K562 (cell line): ENCODE measurements around the gene ADAMTSL2. TPM values are rescaled to one million over a fixed set of nuclear protein-coding genes. Genes with fewer than 3 reads are reported as not detected.

ENCODE experiments used
- ATAC-seq: fragments of 200-7000 bp; cut with Tn5 transposase; 3 replicates; pipeline ENCODE4 v1.9.1; 2020; ENCODE audit warnings: moderate library complexity
- BruUV-seq: library from RNA; stranded (reverse); fragments of 400-500 nt; replicated peaks from 2 replicates; lab custom pipeline; 2021; lab: Mats Ljungman, UMichigan
- CTCF ChIA-PET: fragments of 300-600 bp; formaldehyde crosslinking; extraction: SDS; loops from one replicate; lab custom pipeline; 2021; ENCODE audit warnings: low intra/inter-chr PET ratio; lab: Yijun Ruan, JAX
- POLR2A ChIA-PET: fragments of 300-600, 350-650 bp; sonication (Branson Sonifier 250); formaldehyde crosslinking; extraction: SDS; loops from one replicate; lab custom pipeline; 2021; ENCODE audit warnings: antibody characterized with exemption, inconsistent platforms; lab: Yijun Ruan, JAX
- DNase-seq, 4 experiments: peaks; one replicate each; pipeline versions ENCODE4 v3.0.0 to v3.0.0-alpha.2; 2011 to 2018; ENCODE audit warnings: low spot score in 3 of 4, mixed read lengths in 3 of 4; ENCODE audit errors: extremely low read depth in 1 of 4
- FAIRE-seq: peaks from 2 replicates; lab custom pipeline; 2011; peaks lifted over from hg19 to GRCh38; lab: Jason Lieb, UNC
- H2AFZ ChIP-seq: 2 replicates; pipeline ENCODE4 v1.6.0; 2011; ENCODE audit warnings: low read depth, low read length, control low read depth, inconsistent platforms
- H3K27ac ChIP-seq: fragments of 200-600 bp; 3 replicates; pipeline ENCODE4 v1.8.0; 2011; ENCODE audit warnings: low read depth, mild to moderate bottlenecking, control low read depth, inconsistent platforms, low read length, moderate library complexity, mixed read lengths; ENCODE audit errors: extremely low read depth
- H3K27me3 ChIP-seq, 2 experiments: fragments of 300-600 bp in 1 of 2; 2 replicates in 1 of 2; 3 replicates in 1 of 2; pipeline versions ENCODE4 v1.6.0 to v1.8.0; 2011; ENCODE audit warnings: inconsistent platforms in 2 of 2, low read length in 2 of 2, mild to moderate bottlenecking in 1 of 2, mixed read lengths in 1 of 2, moderate library complexity in 1 of 2; ENCODE audit not compliant: control insufficient read depth in 2 of 2, insufficient read depth in 2 of 2
- H3K36me3 ChIP-seq: fragments of 300-600 bp; 3 replicates; pipeline ENCODE4 v1.8.0; 2011; ENCODE audit warnings: mild to moderate bottlenecking, low read length, inconsistent platforms; ENCODE audit not compliant: control insufficient read depth, insufficient read depth
- H3K4me1 ChIP-seq, 2 experiments: fragments of 200-600 bp in 1 of 2; replicated peaks in 1 of 2; 2 replicates in 1 of 2; 3 replicates in 1 of 2; pipeline versions ENCODE4 v1.5.1 to v1.8.0; 2011; ENCODE audit warnings: inconsistent platforms in 2 of 2, low read length in 2 of 2, mild to moderate bottlenecking in 1 of 2, mixed read lengths in 1 of 2, moderate library complexity in 1 of 2; ENCODE audit not compliant: control insufficient read depth in 2 of 2, insufficient read depth in 2 of 2
- H3K4me2 ChIP-seq: 2 replicates; pipeline ENCODE4 v1.6.1; 2011; ENCODE audit warnings: low read length, control low read depth, inconsistent platforms, mixed read lengths; ENCODE audit not compliant: insufficient read depth
- H3K4me3 ChIP-seq: fragments of 200-600 bp; sonication (generic), shearing (Covaris generic); 2 replicates; pipeline ENCODE4 v1.5.1; 2016; ENCODE audit warnings: control low read depth, inconsistent platforms
- H3K79me2 ChIP-seq: fragments of 200-600 bp; 3 replicates; pipeline ENCODE4 v1.8.0; 2011; ENCODE audit warnings: low read length, inconsistent platforms; ENCODE audit not compliant: control insufficient read depth, insufficient read depth
- H3K9ac ChIP-seq, 2 experiments: 2 replicates each; pipeline versions ENCODE4 v1.6.0 to v1.6.1; 2011; ENCODE audit warnings: low read depth in 2 of 2, low read length in 2 of 2, control low read depth in 1 of 2, inconsistent platforms in 1 of 2, mild to moderate bottlenecking in 1 of 2, mixed read lengths in 1 of 2; ENCODE audit not compliant: insufficient read depth in 1 of 2
- H3K9me1 ChIP-seq: one replicate; pipeline ENCODE4 v1.6.0; 2011; ENCODE audit warnings: inconsistent platforms, mild to moderate bottlenecking, low read length, moderate library complexity; ENCODE audit not compliant: control insufficient read depth, insufficient read depth
- H3K9me3 ChIP-seq: replicated peaks from 2 replicates; pipeline ENCODE4 v1.5.1; 2011; ENCODE audit warnings: low read depth, low read length, inconsistent platforms; ENCODE audit not compliant: control insufficient read depth, insufficient read depth
- H4K20me1 ChIP-seq: replicated peaks from 2 replicates; pipeline ENCODE4 v1.6.1; 2011; ENCODE audit warnings: low read length, inconsistent platforms, mixed read lengths; ENCODE audit not compliant: control insufficient read depth, insufficient read depth
- BRCA1 ChIP-seq, 2 experiments: fragments of 450-650 bp in 1 of 2; sonication (generic) in 1 of 2; formaldehyde crosslinking in 1 of 2; IDR thresholded peaks; 2 replicates each; pipeline versions ENCODE4 v1.5.0 to v1.6.1; 2017 to 2020; ENCODE audit warnings: mild to moderate bottlenecking in 1 of 2, missing genetic modification reagents in 1 of 2
- CHD2 ChIP-seq: IDR thresholded peaks from 2 replicates; pipeline ENCODE4 v1.6.1; 2011; ENCODE audit warnings: low read depth, low read length
- ETV1 ChIP-seq: fragments of 450-650 bp; conservative IDR thresholded peaks from 2 replicates; pipeline ENCODE4 v1.6.1; 2016; ENCODE audit warnings: missing genetic modification characterization, control low read depth, low read depth, missing compliant biosample characterization
- FOXK2 ChIP-seq, 2 experiments: fragments of 450-650 bp; IDR thresholded peaks in 1 of 2; conservative IDR thresholded peaks in 1 of 2; 2 replicates each; pipeline ENCODE4 v1.6.1; 2016; ENCODE audit warnings: low read depth in 2 of 2, mild to moderate bottlenecking in 1 of 2
- HOMEZ ChIP-seq: fragments of 250-450 bp; sonication (Bioruptor Pico); IDR thresholded peaks from 2 replicates; pipeline ENCODE4 v1.4.0; 2020; ENCODE audit warnings: mild to moderate bottlenecking, moderate library complexity
- JUN ChIP-seq, 2 experiments: sonication (generic) in 1 of 2; formaldehyde crosslinking in 1 of 2; IDR thresholded peaks; 2 replicates each; pipeline versions ENCODE4 v1.6.1 to v1.8.0; 2012 to 2022; ENCODE audit warnings: borderline replicate concordance in 2 of 2, mild to moderate bottlenecking in 2 of 2, improper control_type of control experiment in 1 of 2, low read depth in 1 of 2, low read length in 1 of 2, missing genetic modification reagents in 1 of 2
- NCOA2 ChIP-seq, 2 experiments: fragments of 450-650 bp; IDR thresholded peaks; 2 replicates each; pipeline ENCODE4 v1.6.1; 2018; ENCODE audit warnings: mild to moderate bottlenecking in 2 of 2, moderate library complexity in 1 of 2; ENCODE audit not compliant: partially characterized antibody in 2 of 2
- NCOR1 ChIP-seq: fragments of 450-650 bp; IDR thresholded peaks from 2 replicates; pipeline ENCODE4 v1.6.1; 2016; ENCODE audit warnings: mild to moderate bottlenecking, moderate library complexity
- NUFIP1 ChIP-seq: fragments of 450-650 bp; IDR thresholded peaks from 2 replicates; pipeline ENCODE4 v1.6.1; 2018; ENCODE audit not compliant: partially characterized antibody
- RBM22 ChIP-seq: fragments of 200-400 bp; formaldehyde crosslinking; IDR thresholded peaks from 2 replicates; pipeline ENCODE4 v1.6.1; 2018; ENCODE audit warnings: low read length, low read depth; ENCODE audit not compliant: poor library complexity, severe bottlenecking
- SETDB1 ChIP-seq: IDR thresholded peaks from one replicate; pipeline ENCODE4 v1.6.1; 2012; ENCODE audit warnings: low read length, control low read depth, inconsistent platforms
- SP1 ChIP-seq: sonication (generic); formaldehyde crosslinking; IDR thresholded peaks from 2 replicates; pipeline ENCODE4 v1.8.1; 2022; ENCODE audit warnings: mild to moderate bottlenecking, missing genetic modification reagents
- TAF1 ChIP-seq: IDR thresholded peaks from 2 replicates; pipeline ENCODE4 v1.6.1; 2011; ENCODE audit warnings: mild to moderate bottlenecking, low read length, moderate library complexity; ENCODE audit not compliant: insufficient read depth, control insufficient read depth, severe bottlenecking; ENCODE audit errors: extremely low read depth
- ZNF146 ChIP-seq: IDR thresholded peaks from one replicate; pipeline ENCODE4 v1.6.1; 2018; ENCODE audit warnings: missing compliant biosample characterization; ENCODE audit not compliant: unreplicated experiment
- ZNF280B ChIP-seq: fragments of 250-450 bp; sonication (Bioruptor Pico); IDR thresholded peaks from 2 replicates; pipeline ENCODE4 v1.5.1; 2021; ENCODE audit warnings: mild to moderate bottlenecking
- ZNF347 ChIP-seq: fragments of 450-650 bp; formaldehyde crosslinking; IDR thresholded peaks from 2 replicates; pipeline ENCODE4 v1.4.0; 2020; ENCODE audit warnings: low read depth, mild to moderate bottlenecking, moderate library complexity
- ZNF589 ChIP-seq: fragments of 200-800 bp; sonication (Bioruptor generic); IDR thresholded peaks from 2 replicates; pipeline ENCODE4 v1.6.1; 2016; ENCODE audit warnings: low read depth, missing genetic modification characterization, missing compliant biosample characterization
- WGBS: fragments of 100-300 bp; shearing (Covaris generic); methylation state at CpG from one replicate; pipeline ENCODE4 v1.1.6; 2016; ENCODE audit warnings: low coverage, mixed read lengths; ENCODE audit not compliant: insufficient coverage; ENCODE audit errors: missing lambda C conversion rate; 5-methylcytosine and 5-hydroxymethylcytosine counted together
- in situ Hi-C: fragments of 300-500 bp; cut with MboI; formaldehyde crosslinking; loops from 4 replicates; pipeline ENCODE4 v1.15.0; 2018; ENCODE audit warnings: inconsistent platforms, mixed read lengths
- intact Hi-C: fragments of 100-400 bp; cut with micrococcal nuclease; formaldehyde crosslinking; loops from 2 replicates; pipeline ENCODE4 v1.14.2; 2022
- polyA plus RNA-seq, 8 experiments: library from polyadenylated mRNA; depleted of rRNA in 4 of 8; stranded (reverse) in 5 of 8; unstranded in 3 of 8; fragments of >200 nt; fragmentation: Nextera tagmentation in 2 of 8; fragmentation: Illumina TruSeq in 1 of 8; extraction: Ambion mirVana in 2 of 8; extraction: Trizol in 1 of 8; gene quantifications; 2 replicates each; pipeline versions ENCODE4 v1.2.1 to v1.2.3, GENCODE V29; 2011 to 2014; ENCODE audit warnings: inconsistent platforms in 1 of 8, missing spikeins in 1 of 8
- total RNA-seq, 7 experiments: library from RNA; depleted of rRNA in 6 of 7; stranded (reverse); fragments of >200 nt in 6 of 7; fragmentation: Illumina TruSeq in 2 of 7; extraction: Trizol in 2 of 7; gene quantifications; 2 replicates each; pipeline versions ENCODE4 v1.2.1 to v1.2.3, GENCODE V29; 2011 to 2021; ENCODE audit warnings: low replicate concordance in 1 of 7

The ADAMTSL2 gene
- total and polyA plus RNA-seq, 9 of the 15 experiments (the other 6 are each of a cell fraction or from before 2014, with no cell fraction given) = 0.04 TPM; not detected in 8

- H3K36me3 ChIP-seq = no peaks in the 10 kb centered on the region
- H3K4me1 ChIP-seq = peaks cover 0 to 6% of the 10 kb centered on the region in 2 experiments; a peak in 2 of 5 replicates
- H3K27me3 ChIP-seq = peaks cover 18 to 59% of the 10 kb centered on the region in 2 experiments; a peak in 4 of 5 replicates
- POLR2A ChIA-PET = interaction anchor here (0.6 to 1.1 kb wide), 2 partner anchors 8 to 10 kb away, joined by 3 to 6 read pairs; no protein-coding TSS in a partner anchor
- intact Hi-C loops = no loop called here
- no peaks in the 10 kb centered on the region for H3K79me2 ChIP-seq
- CTCF ChIA-PET = no interaction called here
- no peak overlapping the region for H3K4me3 ChIP-seq
- BruUV-seq = no TSS peak
- WGBS = under 1% methylated on average over 37 of the region's 43 CpGs
- ATAC-seq (no peak), DNase-seq (no peak), FAIRE-seq (no peak)
- H3K9ac ChIP-seq = no peak overlapping the region; a peak in 1 of 4 replicates
- H4K20me1 ChIP-seq = no peaks in the 10 kb centered on the region; the same call in 1 of the 2 replicates
- H3K27ac ChIP-seq = no peak overlapping the region
- TF ChIP-seq JUN (IDR thresholded peaks at IDR 0.05; ENCODE audit: borderline replicate concordance, low read depth, low read length) (no peak), JUN (CRISPR knock-in tag; IDR thresholded peaks at IDR 0.05; ENCODE audit: borderline replicate concordance) (no peak), RBM22 (no peak), ZNF146 (CRISPR knock-in tag) (no peak), ETV1 (tag) (no peak), SP1 (CRISPR knock-in tag) (no peak), NCOA2 (IDR thresholded peaks at IDR 0.05; ENCODE audit: partially characterized antibody in 2 of 2) (no peak), NCOR1 (no peak), ZNF589 (CRISPR knock-in tag) (no peak), BRCA1 (IDR thresholded peaks at IDR 0.05) (no peak), BRCA1 (CRISPR knock-in tag; IDR thresholded peaks at IDR 0.05) (no peak), ZNF347 (CRISPR knock-in tag) (no peak), CHD2 (no peak), NUFIP1 (no peak), ZNF280B (no peak), HOMEZ (no peak), FOXK2 (conservative IDR thresholded peaks at IDR 0.05 in 1 of 2, IDR thresholded peaks at IDR 0.05 in 1 of 2; ENCODE audit: low read depth in 2 of 2) (no peak), TAF1 (no peak), SETDB1 (no peak)
- peaks cover 4% of the 10 kb centered on the region for H3K9me3 ChIP-seq
- no peak overlapping the region for H2AFZ ChIP-seq
- in situ Hi-C loops = no loop called here
- H3K4me2 ChIP-seq = no peak overlapping the region
- H3K9me1 ChIP-seq = no peaks in the 10 kb centered on the region
Observed at GRCh38 chr9:133585481-133586351, 51.2 kb downstream of the ADAMTSL2 start.
